HEK293T (cell line): Measurements from ENCODE around the gene GNAL.

Experiments
- ARNT ChIP-seq: fragments of 450-650 bp; IDR thresholded peaks from 2 replicates; pipeline ENCODE4 v1.6.1; 2017; ENCODE audit warnings: mild to moderate bottlenecking
- BHLHE40 ChIP-seq: fragments of 450-650 bp; IDR thresholded peaks from 2 replicates; pipeline ENCODE4 v1.6.1; 2016; ENCODE audit warnings: mild to moderate bottlenecking, moderate library complexity, borderline replicate concordance
- FOXK2 ChIP-seq: fragments of 450-650 bp; IDR thresholded peaks from 2 replicates; pipeline ENCODE4 v1.6.1; 2016; ENCODE audit warnings: mild to moderate bottlenecking
- FOXM1 ChIP-seq: fragments of 450-650 bp; IDR thresholded peaks from 2 replicates; pipeline ENCODE4 v1.6.1; 2017; ENCODE audit warnings: mild to moderate bottlenecking, borderline replicate concordance
- HDGF ChIP-seq: fragments of 450-650 bp; IDR thresholded peaks from 2 replicates; pipeline ENCODE4 v1.6.1; 2017; ENCODE audit warnings: antibody characterized with exemption, borderline replicate concordance
- NFRKB ChIP-seq: fragments of 450-650 bp; IDR thresholded peaks from 2 replicates; pipeline ENCODE4 v1.6.1; 2016; ENCODE audit warnings: mild to moderate bottlenecking, moderate library complexity
- SP1 ChIP-seq: fragments of 450-650 bp; IDR thresholded peaks from 2 replicates; pipeline ENCODE4 v1.6.1; 2017
- SUZ12 ChIP-seq: fragments of 450-650 bp; IDR thresholded peaks from 2 replicates; pipeline ENCODE4 v1.6.1; 2016; ENCODE audit warnings: mild to moderate bottlenecking
- ZNF384 ChIP-seq: fragments of 450-650 bp; IDR thresholded peaks from 2 replicates; pipeline ENCODE4 v1.6.1; 2016
- TF ChIP-seq, protein P1 (sequence below): fragments of 450-650 bp; IDR thresholded peaks from 2 replicates; pipeline ENCODE4 v1.6.1; 2016

DNA sequence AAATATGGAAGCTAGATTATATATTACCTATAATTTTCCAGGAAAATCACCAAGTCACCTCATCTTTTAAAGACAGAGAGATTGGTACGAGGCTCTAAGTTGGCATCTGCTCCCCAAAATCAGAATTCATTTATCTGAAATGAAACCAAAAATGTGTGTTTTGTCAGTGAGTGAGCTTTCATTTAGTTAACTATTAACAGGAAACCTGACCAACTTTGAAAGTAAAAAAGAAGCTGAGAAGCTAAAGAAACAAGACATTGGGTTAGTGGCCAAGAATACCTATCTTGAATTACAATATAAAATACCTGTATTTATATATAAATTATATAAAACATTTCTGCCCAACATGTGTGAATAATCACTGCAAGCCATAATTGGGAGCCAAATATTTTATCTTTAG, 217.1 kb downstream of the GNAL start:
- no peak for TF ChIP-seq BHLHE40
- no peak for TF ChIP-seq SP1
- TF ChIP-seq HDGF = no peak
- no peak for TF ChIP-seq FOXK2
- no peak for TF ChIP-seq SUZ12
- no peak for TF ChIP-seq FOXM1
- no peak for TF ChIP-seq NFRKB
- no peak for TF ChIP-seq ARNT
- no peak for TF ChIP-seq ZNF384
- TF ChIP-seq, protein P1, sequence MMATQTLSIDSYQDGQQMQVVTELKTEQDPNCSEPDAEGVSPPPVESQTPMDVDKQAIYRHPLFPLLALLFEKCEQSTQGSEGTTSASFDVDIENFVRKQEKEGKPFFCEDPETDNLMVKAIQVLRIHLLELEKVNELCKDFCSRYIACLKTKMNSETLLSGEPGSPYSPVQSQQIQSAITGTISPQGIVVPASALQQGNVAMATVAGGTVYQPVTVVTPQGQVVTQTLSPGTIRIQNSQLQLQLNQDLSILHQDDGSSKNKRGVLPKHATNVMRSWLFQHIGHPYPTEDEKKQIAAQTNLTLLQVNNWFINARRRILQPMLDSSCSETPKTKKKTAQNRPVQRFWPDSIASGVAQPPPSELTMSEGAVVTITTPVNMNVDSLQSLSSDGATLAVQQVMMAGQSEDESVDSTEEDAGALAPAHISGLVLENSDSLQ = no peak
